ENCODE results near the gene GALNT11. TPM values are rescaled to one million over a fixed set of nuclear protein-coding genes. Genes with fewer than 3 reads are reported as not detected.

The GALNT11 gene
- total and polyA plus RNA-seq, 9 of the 15 experiments (the other 6 are each of a cell fraction or from before 2014, with no cell fraction given), result 8.2 to 59.5 (median 36.5) TPM

DNA sequence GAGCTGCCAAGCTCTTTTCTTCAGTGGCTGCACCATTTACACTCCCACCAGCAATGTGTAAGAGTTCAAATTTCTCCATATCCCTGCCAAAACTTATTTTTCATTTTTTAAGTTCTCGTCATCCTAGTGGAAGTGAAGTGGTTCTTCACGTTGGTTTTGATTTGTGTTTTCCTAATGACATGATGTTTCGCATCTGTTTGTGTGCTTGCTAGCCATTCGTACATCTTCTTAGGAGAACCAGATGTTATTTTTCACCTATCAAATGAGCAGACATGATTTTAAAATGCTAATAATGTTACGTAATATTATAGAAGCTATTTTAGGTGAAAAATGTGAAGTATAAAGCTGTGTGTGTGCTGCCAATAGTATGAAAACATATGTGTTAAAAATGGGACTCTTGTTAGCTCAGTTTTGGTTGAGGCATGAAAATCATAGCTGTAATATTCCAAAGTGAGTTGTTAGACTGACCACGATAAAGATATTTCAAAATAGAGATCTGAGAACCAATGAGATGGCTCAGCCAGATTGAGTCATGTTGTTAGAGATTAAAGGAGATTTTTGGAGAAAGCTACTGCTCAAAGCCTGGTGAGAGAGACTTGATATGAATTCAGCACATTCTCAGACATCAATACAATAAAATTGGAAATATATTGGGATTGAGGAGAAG is 25.9 kb upstream of the GALNT11 start:
- no peak for DNase-seq (ENCODE audit: extremely low read depth in 1 of 4, low spot score in 3 of 4)
- CTCF ChIA-PET (ENCODE audit: low intra/inter-chr PET ratio), result no interaction called here
- TF ChIP-seq CUX1 (CRISPR knock-in tag; IDR thresholded peaks at IDR 0.05) (no peak), CEBPG (CRISPR knock-in tag; IDR thresholded peaks at IDR 0.05) (no peak), CEBPG (tag; conservative IDR thresholded peaks at IDR 0.05 in 1 of 2, IDR thresholded peaks at IDR 0.05 in 1 of 2) (peak; percentile 21 to 57; a peak in 1 of 4 replicates), CEBPB (tag; IDR thresholded peaks at IDR 0.05) (peak; percentile 57), ZNF12 (CRISPR knock-in tag; IDR thresholded peaks at IDR 0.05) (no peak), EWSR1 (IDR thresholded peaks at IDR 0.05; ENCODE audit: borderline replicate concordance, low read depth, partially characterized antibody) (no peak), SMARCA4 (IDR thresholded peaks at IDR 0.05) (no peak), SAFB (IDR thresholded peaks at IDR 0.05; ENCODE audit: borderline replicate concordance, low read depth, low read length) (no peak), RBM25 (IDR thresholded peaks at IDR 0.05; ENCODE audit: low read depth, low read length, severe bottlenecking) (no peak), HDAC6 (IDR thresholded peaks at IDR 0.05; ENCODE audit: low read depth, low read length) (no peak)
- TF ChIP-seq, protein P1, sequence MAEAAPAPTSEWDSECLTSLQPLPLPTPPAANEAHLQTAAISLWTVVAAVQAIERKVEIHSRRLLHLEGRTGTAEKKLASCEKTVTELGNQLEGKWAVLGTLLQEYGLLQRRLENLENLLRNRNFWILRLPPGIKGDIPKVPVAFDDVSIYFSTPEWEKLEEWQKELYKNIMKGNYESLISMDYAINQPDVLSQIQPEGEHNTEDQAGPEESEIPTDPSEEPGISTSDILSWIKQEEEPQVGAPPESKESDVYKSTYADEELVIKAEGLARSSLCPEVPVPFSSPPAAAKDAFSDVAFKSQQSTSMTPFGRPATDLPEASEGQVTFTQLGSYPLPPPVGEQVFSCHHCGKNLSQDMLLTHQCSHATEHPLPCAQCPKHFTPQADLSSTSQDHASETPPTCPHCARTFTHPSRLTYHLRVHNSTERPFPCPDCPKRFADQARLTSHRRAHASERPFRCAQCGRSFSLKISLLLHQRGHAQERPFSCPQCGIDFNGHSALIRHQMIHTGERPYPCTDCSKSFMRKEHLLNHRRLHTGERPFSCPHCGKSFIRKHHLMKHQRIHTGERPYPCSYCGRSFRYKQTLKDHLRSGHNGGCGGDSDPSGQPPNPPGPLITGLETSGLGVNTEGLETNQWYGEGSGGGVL (CRISPR knock-in tag; IDR thresholded peaks at IDR 0.05), result no peak
- TF ChIP-seq, protein P2, sequence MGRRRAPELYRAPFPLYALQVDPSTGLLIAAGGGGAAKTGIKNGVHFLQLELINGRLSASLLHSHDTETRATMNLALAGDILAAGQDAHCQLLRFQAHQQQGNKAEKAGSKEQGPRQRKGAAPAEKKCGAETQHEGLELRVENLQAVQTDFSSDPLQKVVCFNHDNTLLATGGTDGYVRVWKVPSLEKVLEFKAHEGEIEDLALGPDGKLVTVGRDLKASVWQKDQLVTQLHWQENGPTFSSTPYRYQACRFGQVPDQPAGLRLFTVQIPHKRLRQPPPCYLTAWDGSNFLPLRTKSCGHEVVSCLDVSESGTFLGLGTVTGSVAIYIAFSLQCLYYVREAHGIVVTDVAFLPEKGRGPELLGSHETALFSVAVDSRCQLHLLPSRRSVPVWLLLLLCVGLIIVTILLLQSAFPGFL (CRISPR knock-in tag; IDR thresholded peaks at IDR 0.05), result no peak

More for the DNA sequence above, 25.9 kb upstream of the GALNT11 start:
- Histone ChIP-seq H4K20me1 (replicated peaks; ENCODE audit: control insufficient read depth, insufficient read depth, low read length) (no peaks in the 10 kb centered on the region), H3K27me3 (ENCODE audit: control insufficient read depth in 2 of 2, insufficient read depth in 2 of 2, low read length in 2 of 2) (peaks cover 14 to 20% of the 10 kb centered on the region in 2 experiments; a peak in 4 of 5 replicates), H3K79me2 (ENCODE audit: control insufficient read depth, insufficient read depth, low read length) (no peaks in the 10 kb centered on the region), H3K9ac (ENCODE audit: insufficient read depth in 1 of 2, low read depth in 2 of 2, low read length in 2 of 2) (no peak overlapping the region), H2AFZ (ENCODE audit: low read depth, low read length) (no peak overlapping the region), H3K4me3 (no peak overlapping the region), H3K27ac (ENCODE audit: extremely low read depth, low read depth, low read length) (no peak overlapping the region), H3K4me1 (replicated peaks in 1 of 2; ENCODE audit: control insufficient read depth in 2 of 2, insufficient read depth in 2 of 2, low read length in 2 of 2) (no peaks in the 10 kb centered on the region), H3K9me3 (replicated peaks; ENCODE audit: control insufficient read depth, insufficient read depth, low read depth, low read length) (no peaks in the 10 kb centered on the region), H3K4me2 (ENCODE audit: insufficient read depth, low read length) (no peak overlapping the region), H3K9me1 (ENCODE audit: control insufficient read depth, insufficient read depth, low read length) (no peaks in the 10 kb centered on the region), H3K36me3 (ENCODE audit: control insufficient read depth, insufficient read depth, low read length) (no peaks in the 10 kb centered on the region)
- in situ Hi-C loops (cut with MboI) (no loop called here), intact Hi-C loops (cut with micrococcal nuclease) (no loop called here)
- 2% methylated on average over 6 of the region's 6 CpGs for WGBS (ENCODE audit: insufficient coverage, low coverage, missing lambda C conversion rate)
- POLR2A ChIA-PET, result interaction anchor here (1.0 kb wide), 1 partner anchor 12 kb away, joined by 3 read pairs; no protein-coding TSS in a partner anchor
- ATAC-seq, result no peak
- FAIRE-seq, result no peak
- BruUV-seq (replicated peaks), result no TSS peak
